OCI-LY3 (cell line): ENCODE measurements around the gene PTPRQ.

Experiments used
- EZH2phosphoT487 ChIP-seq: fragments of 200-600 bp; shearing (Covaris generic); IDR thresholded peaks from 2 replicates; pipeline ENCODE4 v1.6.1; 2018; ENCODE audit warnings: antibody characterized with exemption, mixed run types, low read depth
- TF ChIP-seq, protein P1 (sequence below): fragments of 200-600, 300-600 bp; sonication (generic); IDR thresholded peaks from 2 replicates; pipeline ENCODE4 v1.5.1; 2014; ENCODE audit warnings: antibody characterized with exemption, low read length, low read depth

DNA sequence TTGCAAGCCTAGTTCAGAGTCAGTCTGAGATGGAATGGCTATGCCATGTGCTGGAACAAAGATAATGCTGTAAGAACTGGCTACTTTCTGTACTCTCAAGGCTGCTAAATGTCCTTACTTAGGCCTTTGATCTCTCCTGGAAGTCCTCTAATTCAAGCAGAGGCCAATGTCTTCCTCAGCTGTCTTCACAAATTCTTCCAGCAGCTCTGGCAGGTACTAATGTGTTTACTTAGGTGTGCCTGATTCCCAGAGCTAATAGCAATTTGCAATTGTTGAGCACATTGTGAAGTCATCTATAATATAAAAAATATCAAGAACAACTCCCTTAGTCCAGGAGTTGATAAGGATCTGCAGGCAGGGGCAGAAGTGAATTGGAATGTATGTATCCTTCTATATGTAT lies 268.8 kb downstream of the PTPRQ start:
- TF ChIP-seq, protein P1, sequence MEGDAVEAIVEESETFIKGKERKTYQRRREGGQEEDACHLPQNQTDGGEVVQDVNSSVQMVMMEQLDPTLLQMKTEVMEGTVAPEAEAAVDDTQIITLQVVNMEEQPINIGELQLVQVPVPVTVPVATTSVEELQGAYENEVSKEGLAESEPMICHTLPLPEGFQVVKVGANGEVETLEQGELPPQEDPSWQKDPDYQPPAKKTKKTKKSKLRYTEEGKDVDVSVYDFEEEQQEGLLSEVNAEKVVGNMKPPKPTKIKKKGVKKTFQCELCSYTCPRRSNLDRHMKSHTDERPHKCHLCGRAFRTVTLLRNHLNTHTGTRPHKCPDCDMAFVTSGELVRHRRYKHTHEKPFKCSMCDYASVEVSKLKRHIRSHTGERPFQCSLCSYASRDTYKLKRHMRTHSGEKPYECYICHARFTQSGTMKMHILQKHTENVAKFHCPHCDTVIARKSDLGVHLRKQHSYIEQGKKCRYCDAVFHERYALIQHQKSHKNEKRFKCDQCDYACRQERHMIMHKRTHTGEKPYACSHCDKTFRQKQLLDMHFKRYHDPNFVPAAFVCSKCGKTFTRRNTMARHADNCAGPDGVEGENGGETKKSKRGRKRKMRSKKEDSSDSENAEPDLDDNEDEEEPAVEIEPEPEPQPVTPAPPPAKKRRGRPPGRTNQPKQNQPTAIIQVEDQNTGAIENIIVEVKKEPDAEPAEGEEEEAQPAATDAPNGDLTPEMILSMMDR, result no peak
- no peak for TF ChIP-seq EZH2phosphoT487
